Mesodermal cell (in vitro differentiated cells): ENCODE data around the gene RFX1.
A peak's percentile ranks its signal among the peaks of the same experiment; 100 is the strongest.

Experiments used
- H3K27ac ChIP-seq: 2 replicates; pipeline ENCODE4 v1.7.0; 2013; ENCODE audit warnings: mild to moderate bottlenecking, low read depth, low read length, moderate library complexity; ENCODE audit not compliant: severe bottlenecking
- H3K36me3 ChIP-seq: 2 replicates; pipeline ENCODE4 v1.7.1; 2013; ENCODE audit warnings: mild to moderate bottlenecking, low read length, moderate library complexity; ENCODE audit not compliant: control insufficient read depth, insufficient read depth
- H3K4me1 ChIP-seq: one replicate; pipeline ENCODE4 v1.7.1; 2013; ENCODE audit warnings: mild to moderate bottlenecking, low read length; ENCODE audit not compliant: insufficient read depth, control insufficient read depth, poor library complexity, severe bottlenecking
- H3K4me3 ChIP-seq: 2 replicates; pipeline ENCODE4 v1.7.0; 2013; ENCODE audit warnings: low read length, control low read depth, mild to moderate bottlenecking; ENCODE audit not compliant: insufficient read depth, poor library complexity, severe bottlenecking; ENCODE audit errors: extremely low read depth
- H3K9me3 ChIP-seq: 2 replicates; pipeline ENCODE4 v1.7.1; 2013; ENCODE audit warnings: mild to moderate bottlenecking, low read length, moderate library complexity; ENCODE audit not compliant: control insufficient read depth
- WGBS, 2 experiments: methylation state at CpG; one replicate each; pipeline ENCODE4 v1.1.5; 2013; ENCODE audit warnings: missing lambda C conversion rate in 2 of 2; ENCODE audit not compliant: insufficient coverage in 2 of 2; 5-methylcytosine and 5-hydroxymethylcytosine counted together

The RFX1 gene

GRCh38 chr19:13995017-13995728 lies 10.9 kb downstream of the RFX1 start:
- Histone ChIP-seq H3K36me3 (peaks cover 56% of the 10 kb centered on the region), H3K4me3 (no peak overlapping the region), H3K27ac (no peak overlapping the region), H3K4me1 (no peaks in the 10 kb centered on the region), H3K9me3 (peaks cover 17% of the 10 kb centered on the region)
- 97 to 98% methylated on average over 10 to 11 of the region's 13 CpGs for WGBS, 2 experiments

GRCh38 chr19:13993590-13994300 lies 12.4 kb downstream of the RFX1 start:
- peaks cover 46% of the 10 kb centered on the region for H3K36me3 ChIP-seq
- H3K27ac ChIP-seq, result no peak overlapping the region
- peaks cover 3% of the 10 kb centered on the region for H3K9me3 ChIP-seq
- peaks cover 3% of the 10 kb centered on the region for H3K4me1 ChIP-seq
- no peak overlapping the region for H3K4me3 ChIP-seq
- 94 to 96% methylated on average over 11 to 13 of the region's 22 CpGs for WGBS, 2 experiments

DNA sequence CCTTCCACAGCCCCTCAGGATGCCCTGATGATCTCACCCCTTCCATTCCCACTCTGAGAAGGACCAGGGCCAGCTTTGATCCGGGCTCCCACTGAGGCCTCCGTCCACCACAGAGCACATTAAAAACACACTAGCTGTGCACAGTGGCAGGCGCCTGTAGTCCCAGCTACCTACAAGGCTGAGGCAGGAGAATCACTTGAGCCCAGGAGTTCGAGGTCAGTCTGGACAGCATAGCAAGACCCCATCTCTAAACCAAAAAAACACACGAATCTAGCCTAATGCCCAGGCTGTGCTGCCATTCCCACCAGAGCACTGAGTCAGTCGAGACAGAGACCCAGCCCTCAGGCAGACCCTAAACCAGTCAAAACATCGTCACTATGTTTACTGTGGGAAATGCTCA lies 14.1 kb downstream of the RFX1 start:
- whole genome bisulfite sequencing, 2 experiments, result 94 to 97% methylated on average over 5 to 7 of the region's 7 CpGs
- Histone ChIP-seq H3K27ac (no peak overlapping the region), H3K4me3 (no peak overlapping the region), H3K4me1 (peaks cover 10% of the 10 kb centered on the region), H3K9me3 (no peaks in the 10 kb centered on the region), H3K36me3 (peaks cover 50% of the 10 kb centered on the region)

GRCh38 chr19:13990085-13990484 lies 16.0 kb downstream of the RFX1 start:
- 91 to 93% methylated on average over 8 of the region's 8 CpGs for WGBS, 2 experiments
- no peaks in the 10 kb centered on the region for H3K9me3 ChIP-seq
- H3K4me3 ChIP-seq, result no peak overlapping the region
- peaks cover 40% of the 10 kb centered on the region for H3K36me3 ChIP-seq
- peaks cover 26% of the 10 kb centered on the region for H3K4me1 ChIP-seq
- H3K27ac ChIP-seq, result no peak overlapping the region

DNA sequence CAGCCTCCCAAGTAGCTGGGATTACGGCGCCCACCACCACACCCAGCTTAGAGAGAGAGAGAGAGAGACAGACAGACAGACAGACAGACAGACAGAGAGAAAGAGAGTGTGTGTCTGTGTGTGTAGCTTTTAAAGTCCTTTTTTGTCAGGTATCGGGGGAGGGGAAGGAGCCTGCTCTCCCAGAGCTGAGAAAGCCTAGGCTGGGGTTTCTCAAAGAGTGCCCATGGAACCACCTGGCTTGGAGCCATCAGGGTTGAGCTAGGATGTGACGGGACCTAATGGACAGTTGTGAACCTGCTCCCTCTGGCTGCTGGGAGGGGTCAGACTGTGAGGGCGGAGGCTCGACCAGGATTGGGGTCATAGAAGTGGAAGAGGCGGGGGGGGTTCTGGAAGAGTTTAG lies 16.6 kb downstream of the RFX1 start:
- Histone ChIP-seq H3K9me3 (no peaks in the 10 kb centered on the region), H3K4me3 (no peak overlapping the region), H3K27ac (no peak overlapping the region), H3K4me1 (peaks cover 26% of the 10 kb centered on the region), H3K36me3 (peaks cover 40% of the 10 kb centered on the region)
- WGBS, 2 experiments, result 87% methylated on average over 5 to 7 of the region's 7 CpGs

- H3K27ac ChIP-seq, result peak overlapping the region; percentile 41
- H3K36me3 ChIP-seq, result peaks cover 24% of the 10 kb centered on the region
- WGBS, 2 experiments, result 80 to 84% methylated on average over 8 to 10 of the region's 17 CpGs
- H3K4me3 ChIP-seq, result no peak overlapping the region
- no peaks in the 10 kb centered on the region for H3K9me3 ChIP-seq
- peaks cover 26% of the 10 kb centered on the region for H3K4me1 ChIP-seq
Observed at GRCh38 chr19:13987101-13987890, 18.8 kb downstream of the RFX1 start.

DNA sequence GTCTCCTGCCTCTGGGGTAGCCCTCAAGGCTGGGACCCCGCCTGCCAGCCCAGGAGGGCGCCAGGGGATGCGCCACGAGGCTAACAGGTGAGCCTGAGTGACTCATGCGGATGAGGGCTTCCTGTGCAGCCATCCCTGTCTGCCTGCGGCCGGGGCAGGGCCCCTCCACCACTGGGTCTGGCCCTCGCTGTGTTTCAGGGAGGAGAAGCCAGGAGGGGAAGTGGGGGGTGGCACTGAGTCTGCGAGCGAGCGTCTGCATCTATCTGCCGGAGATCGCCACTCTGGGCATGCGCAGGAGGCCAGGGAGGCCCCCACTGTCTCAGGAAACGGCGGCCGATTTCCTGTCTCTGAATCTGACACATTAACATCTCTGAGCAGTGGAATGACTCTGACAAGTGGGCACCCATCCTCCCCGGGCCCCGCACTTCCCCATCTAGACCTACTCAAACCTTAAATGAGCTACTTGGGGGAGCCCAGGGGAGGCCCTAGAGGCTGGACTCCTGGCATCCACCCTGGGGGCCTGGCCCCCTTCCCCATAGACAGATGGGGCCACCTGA lies 19.7 kb downstream of the RFX1 start:
- Histone ChIP-seq H3K9me3 (no peaks in the 10 kb centered on the region), H3K4me1 (peaks cover 29% of the 10 kb centered on the region), H3K36me3 (peaks cover 21% of the 10 kb centered on the region), H3K4me3 (no peak overlapping the region), H3K27ac (peak overlapping the region; percentile 41)
- WGBS, 2 experiments, result 30 to 43% methylated on average over 18 to 19 of the region's 19 CpGs

GRCh38 chr19:13985771-13986347 lies 20.3 kb downstream of the RFX1 start:
- no peaks in the 10 kb centered on the region for H3K9me3 ChIP-seq
- no peak overlapping the region for H3K4me3 ChIP-seq
- H3K4me1 ChIP-seq, result peaks cover 29% of the 10 kb centered on the region
- no peak overlapping the region for H3K27ac ChIP-seq
- 76 to 80% methylated on average over 4 to 10 of the region's 10 CpGs for WGBS, 2 experiments
- H3K36me3 ChIP-seq, result peaks cover 16% of the 10 kb centered on the region

GRCh38 chr19:13984875-13985741 lies 21.0 kb downstream of the RFX1 start:
- Histone ChIP-seq H3K4me3 (no peak overlapping the region), H3K27ac (no peak overlapping the region), H3K36me3 (peaks cover 18% of the 10 kb centered on the region), H3K9me3 (no peaks in the 10 kb centered on the region), H3K4me1 (peaks cover 29% of the 10 kb centered on the region)
- WGBS, 2 experiments, result 94 to 95% methylated on average over 19 to 25 of the region's 25 CpGs
